ENCODE measurements around the gene WWOX. TPM values are rescaled to one million over a fixed set of nuclear protein-coding genes. Genes with fewer than 3 reads are reported as not detected.

Gene WWOX
- total RNA-seq, 1 experiment from 2014 or later = 28.3 TPM

DNA sequence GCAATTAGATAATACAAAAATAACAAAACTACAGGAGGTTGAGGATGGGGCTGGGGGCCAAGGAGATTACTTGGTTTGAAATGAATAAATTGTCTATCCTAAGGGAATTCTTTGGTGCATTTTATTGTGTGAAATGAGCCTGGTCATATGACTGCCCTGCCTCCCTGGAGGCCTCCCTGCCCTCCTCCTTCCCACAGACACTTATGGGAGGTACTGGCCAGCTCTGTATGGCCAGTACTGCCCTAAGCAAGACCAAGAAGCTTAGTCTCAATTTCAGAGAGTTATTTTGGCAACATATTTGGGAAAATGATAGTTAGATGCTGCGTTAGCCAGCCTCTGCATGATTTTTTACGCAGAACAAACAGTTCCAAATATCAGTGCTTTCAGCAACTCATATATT is 511.9 kb downstream of the WWOX start:
- TF ChIP-seq EZH2 (IDR thresholded peaks at IDR 0.05; ENCODE audit: low read length, unreplicated experiment) (no peak), EZH2phosphoT487 (IDR thresholded peaks at IDR 0.05; ENCODE audit: borderline replicate concordance, low read length) (no peak)
- TF ChIP-seq, protein P1, sequence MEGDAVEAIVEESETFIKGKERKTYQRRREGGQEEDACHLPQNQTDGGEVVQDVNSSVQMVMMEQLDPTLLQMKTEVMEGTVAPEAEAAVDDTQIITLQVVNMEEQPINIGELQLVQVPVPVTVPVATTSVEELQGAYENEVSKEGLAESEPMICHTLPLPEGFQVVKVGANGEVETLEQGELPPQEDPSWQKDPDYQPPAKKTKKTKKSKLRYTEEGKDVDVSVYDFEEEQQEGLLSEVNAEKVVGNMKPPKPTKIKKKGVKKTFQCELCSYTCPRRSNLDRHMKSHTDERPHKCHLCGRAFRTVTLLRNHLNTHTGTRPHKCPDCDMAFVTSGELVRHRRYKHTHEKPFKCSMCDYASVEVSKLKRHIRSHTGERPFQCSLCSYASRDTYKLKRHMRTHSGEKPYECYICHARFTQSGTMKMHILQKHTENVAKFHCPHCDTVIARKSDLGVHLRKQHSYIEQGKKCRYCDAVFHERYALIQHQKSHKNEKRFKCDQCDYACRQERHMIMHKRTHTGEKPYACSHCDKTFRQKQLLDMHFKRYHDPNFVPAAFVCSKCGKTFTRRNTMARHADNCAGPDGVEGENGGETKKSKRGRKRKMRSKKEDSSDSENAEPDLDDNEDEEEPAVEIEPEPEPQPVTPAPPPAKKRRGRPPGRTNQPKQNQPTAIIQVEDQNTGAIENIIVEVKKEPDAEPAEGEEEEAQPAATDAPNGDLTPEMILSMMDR (conservative IDR thresholded peaks at IDR 0.05; ENCODE audit: low read depth, low read length) = no peak
- ChIA-PET POLR2A (ENCODE audit: unreplicated experiment) (no interaction called here), CTCF (no interaction called here)
- H3K9ac ChIP-seq (ENCODE audit: low read length) = no peak overlapping the region
- BruUV-seq (replicated peaks) = no TSS peak
- no peak overlapping the region for H2AFZ ChIP-seq (ENCODE audit: low read length)
- H3K27me3 ChIP-seq (ENCODE audit: low read length) = no peaks in the 10 kb centered on the region
- no peak overlapping the region for H3K4me2 ChIP-seq (ENCODE audit: low read length)
- no peaks in the 10 kb centered on the region for H3K36me3 ChIP-seq (ENCODE audit: low read depth, low read length)
- no peaks in the 10 kb centered on the region for H3K79me2 ChIP-seq (ENCODE audit: low read length)
- no peaks in the 10 kb centered on the region for H3K4me1 ChIP-seq (ENCODE audit: insufficient read depth, low read length)
- H3K4me3 ChIP-seq (ENCODE audit: low read length) = no peak overlapping the region
- intact Hi-C loops (cut with micrococcal nuclease) = no loop called here
- H3F3A ChIP-seq (ENCODE audit: low read length, unreplicated experiment) = no peaks in the 10 kb centered on the region
- H3K27ac ChIP-seq (ENCODE audit: low read length) = no peak overlapping the region
- no peaks in the 10 kb centered on the region for H3K9me2 ChIP-seq (replicated peaks; ENCODE audit: low read length)
- no peak for DNase-seq
- H3K9me3 ChIP-seq (ENCODE audit: low read length) = no peaks in the 10 kb centered on the region
- no peaks in the 10 kb centered on the region for H4K20me1 ChIP-seq (ENCODE audit: low read length)
- ATAC-seq = no peak

DNA sequence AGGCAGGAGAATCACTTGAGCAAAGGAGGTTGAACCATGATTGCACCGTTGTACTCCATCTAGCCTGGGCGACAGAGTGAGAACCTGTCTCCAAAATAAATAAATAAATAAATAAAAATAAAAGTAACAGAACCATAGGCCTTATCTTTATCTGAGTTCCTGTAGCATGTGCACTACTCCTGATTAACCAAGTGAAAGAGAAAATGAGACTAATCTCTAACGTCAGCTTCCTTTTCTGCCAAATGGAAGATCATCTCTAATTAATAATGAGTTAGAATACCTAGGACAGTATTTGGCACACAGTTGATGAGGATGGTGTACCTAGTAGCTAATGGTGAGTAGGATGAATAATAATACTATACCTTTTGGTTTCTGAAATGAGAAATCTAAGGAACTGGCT is 520.4 kb downstream of the WWOX start:
- Histone ChIP-seq H3K4me1 (ENCODE audit: insufficient read depth, low read length) (no peaks in the 10 kb centered on the region), H3F3A (ENCODE audit: low read length, unreplicated experiment) (no peaks in the 10 kb centered on the region), H3K27ac (ENCODE audit: low read length) (no peak overlapping the region), H3K4me3 (ENCODE audit: low read length) (no peak overlapping the region), H3K36me3 (ENCODE audit: low read depth, low read length) (no peaks in the 10 kb centered on the region), H2AFZ (ENCODE audit: low read length) (no peak overlapping the region), H3K79me2 (ENCODE audit: low read length) (no peaks in the 10 kb centered on the region), H3K9me2 (replicated peaks; ENCODE audit: low read length) (no peaks in the 10 kb centered on the region), H3K27me3 (ENCODE audit: low read length) (no peaks in the 10 kb centered on the region), H4K20me1 (ENCODE audit: low read length) (no peaks in the 10 kb centered on the region), H3K9ac (ENCODE audit: low read length) (no peak overlapping the region), H3K9me3 (ENCODE audit: low read length) (no peaks in the 10 kb centered on the region), H3K4me2 (ENCODE audit: low read length) (no peak overlapping the region)
- BruUV-seq (replicated peaks) = no TSS peak
- TF ChIP-seq, protein P1 (conservative IDR thresholded peaks at IDR 0.05; ENCODE audit: low read depth, low read length) = no peak
- no peak for TF ChIP-seq EZH2phosphoT487 (IDR thresholded peaks at IDR 0.05; ENCODE audit: borderline replicate concordance, low read length)
- TF ChIP-seq EZH2 (IDR thresholded peaks at IDR 0.05; ENCODE audit: low read length, unreplicated experiment) = no peak
- ChIA-PET CTCF (no interaction called here), POLR2A (ENCODE audit: unreplicated experiment) (no interaction called here)
- intact Hi-C loops (cut with micrococcal nuclease) = no loop called here
- no peak for ATAC-seq
- no peak for DNase-seq

DNA sequence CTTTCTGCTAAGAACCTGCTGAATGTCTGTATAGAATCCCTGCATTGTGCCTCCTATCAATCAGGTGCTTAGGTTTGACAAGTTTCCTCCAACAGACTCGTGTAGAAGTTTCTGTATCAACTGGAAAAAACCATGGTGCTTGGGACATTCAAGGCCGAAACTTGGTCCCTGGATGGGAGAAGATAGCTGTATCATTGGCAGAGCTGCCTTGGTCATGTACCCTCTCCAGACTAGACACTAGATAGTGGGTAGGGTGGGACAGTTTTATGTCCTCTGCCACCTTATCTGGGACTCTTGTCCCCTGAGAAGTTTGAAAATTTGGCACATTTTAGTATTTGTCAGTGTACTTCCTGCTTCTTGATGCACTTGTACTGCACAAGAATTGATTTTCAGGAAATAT is 520.8 kb downstream of the WWOX start:
- H3K9me3 ChIP-seq (ENCODE audit: low read length) = no peaks in the 10 kb centered on the region
- POLR2A ChIA-PET (ENCODE audit: unreplicated experiment) = no interaction called here
- no peak for ATAC-seq
- no peaks in the 10 kb centered on the region for H4K20me1 ChIP-seq (ENCODE audit: low read length)
- no peak overlapping the region for H3K4me2 ChIP-seq (ENCODE audit: low read length)
- no TSS peak for BruUV-seq (replicated peaks)
- H3K9me2 ChIP-seq (replicated peaks; ENCODE audit: low read length) = no peaks in the 10 kb centered on the region
- H3K4me1 ChIP-seq (ENCODE audit: insufficient read depth, low read length) = no peaks in the 10 kb centered on the region
- H3K27ac ChIP-seq (ENCODE audit: low read length) = no peak overlapping the region
- TF ChIP-seq EZH2phosphoT487 (IDR thresholded peaks at IDR 0.05; ENCODE audit: borderline replicate concordance, low read length) = no peak
- TF ChIP-seq, protein P1 (conservative IDR thresholded peaks at IDR 0.05; ENCODE audit: low read depth, low read length) = no peak
- no peak for TF ChIP-seq EZH2 (IDR thresholded peaks at IDR 0.05; ENCODE audit: low read length, unreplicated experiment)
- no peak for DNase-seq
- H2AFZ ChIP-seq (ENCODE audit: low read length) = no peak overlapping the region
- no peak overlapping the region for H3K4me3 ChIP-seq (ENCODE audit: low read length)
- no peak overlapping the region for H3K9ac ChIP-seq (ENCODE audit: low read length)
- H3K79me2 ChIP-seq (ENCODE audit: low read length) = no peaks in the 10 kb centered on the region
- H3K36me3 ChIP-seq (ENCODE audit: low read depth, low read length) = no peaks in the 10 kb centered on the region
- no peaks in the 10 kb centered on the region for H3F3A ChIP-seq (ENCODE audit: low read length, unreplicated experiment)
- CTCF ChIA-PET = no interaction called here
- H3K27me3 ChIP-seq (ENCODE audit: low read length) = no peaks in the 10 kb centered on the region
- intact Hi-C loops (cut with micrococcal nuclease) = no loop called here
